ENCODE results near the gene CHRNB2. TPM values are rescaled to one million over a fixed set of nuclear protein-coding genes. Genes with fewer than 3 reads are reported as not detected.
A peak's percentile ranks its signal among the peaks of the same experiment; 100 is the strongest.

CHRNB2 gene
- total RNA-seq, 2 experiments from 2014 or later = not detected

DNA sequence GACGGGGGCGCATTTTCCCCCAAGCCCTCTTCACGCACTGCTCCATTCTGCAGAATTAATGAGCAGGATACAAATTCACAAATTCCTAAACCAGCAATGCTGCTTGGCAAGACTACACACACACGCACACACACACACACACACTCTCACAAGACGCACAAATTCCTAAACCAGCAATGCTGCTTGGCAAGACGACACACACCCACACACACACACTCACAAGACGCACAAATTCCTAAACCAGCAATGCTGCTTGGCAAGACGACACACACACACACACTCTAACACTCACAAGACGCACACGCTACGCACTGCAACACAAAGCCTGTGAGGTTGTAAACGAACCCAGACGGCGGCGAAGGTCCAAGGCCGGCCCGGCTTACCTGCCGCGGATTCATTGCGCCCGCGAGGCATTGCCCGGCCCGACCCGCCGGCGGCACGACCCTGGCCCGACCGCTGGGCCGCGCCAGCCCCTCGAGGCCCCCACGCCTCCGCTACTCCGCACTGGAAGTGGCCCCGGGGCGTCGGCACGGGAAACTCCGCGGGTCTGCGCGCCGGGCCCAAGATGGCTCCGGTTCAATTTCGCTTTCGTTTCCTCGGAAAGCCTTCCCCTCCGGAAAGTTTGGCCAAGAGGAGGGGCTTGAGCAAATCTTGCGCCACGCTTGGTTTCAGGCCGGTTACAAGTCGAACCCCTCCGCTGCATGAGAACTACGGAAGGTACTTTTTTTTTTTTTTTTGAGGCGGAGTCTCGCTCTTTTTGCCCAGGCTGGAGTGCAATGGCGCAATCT is 40.2 kb downstream of the CHRNB2 start, which contains the start of gene ADAR:
Gene ADAR, minus strand, starts transcription at position 578 of the 788 bp plus-strand sequence. Its CDS starts 180 bp downstream, at position 398.
- peak; percentile 96 for DNase-seq
- intact Hi-C loops (cut with micrococcal nuclease) = loop anchor here (1.0 to 5.0 kb wide), 6 partner anchors 49 to 394 kb away; partner anchors contain the start of genes IL6R, PMVK and ZBTB7B
- no peaks in the 10 kb centered on the region for H3K9me3 Mint-ChIP-seq
- ChIA-PET CTCF (interaction anchor here (0.6 to 2.7 kb wide), 4 partner anchors 19 to 271 kb away, joined by 3 to 10 read pairs (median 4); no protein-coding TSS in a partner anchor), POLR2A (interaction anchor here (1.1 to 3.6 kb wide), 5 partner anchors 13 to 48 kb away, joined by 3 to 18 read pairs (median 3); no protein-coding TSS in a partner anchor)
- H3K27me3 Mint-ChIP-seq = no peaks in the 10 kb centered on the region
- peaks cover 25% of the 10 kb centered on the region for H3K36me3 Mint-ChIP-seq
- H3K27ac Mint-ChIP-seq = peak within 1 kb of the TSS; percentile 98
- H3K4me1 Mint-ChIP-seq (ENCODE audit: low read depth) = peaks cover 71% of the 10 kb centered on the region
- H3K4me3 Mint-ChIP-seq = peak within 1 kb of the TSS; percentile 90

DNA sequence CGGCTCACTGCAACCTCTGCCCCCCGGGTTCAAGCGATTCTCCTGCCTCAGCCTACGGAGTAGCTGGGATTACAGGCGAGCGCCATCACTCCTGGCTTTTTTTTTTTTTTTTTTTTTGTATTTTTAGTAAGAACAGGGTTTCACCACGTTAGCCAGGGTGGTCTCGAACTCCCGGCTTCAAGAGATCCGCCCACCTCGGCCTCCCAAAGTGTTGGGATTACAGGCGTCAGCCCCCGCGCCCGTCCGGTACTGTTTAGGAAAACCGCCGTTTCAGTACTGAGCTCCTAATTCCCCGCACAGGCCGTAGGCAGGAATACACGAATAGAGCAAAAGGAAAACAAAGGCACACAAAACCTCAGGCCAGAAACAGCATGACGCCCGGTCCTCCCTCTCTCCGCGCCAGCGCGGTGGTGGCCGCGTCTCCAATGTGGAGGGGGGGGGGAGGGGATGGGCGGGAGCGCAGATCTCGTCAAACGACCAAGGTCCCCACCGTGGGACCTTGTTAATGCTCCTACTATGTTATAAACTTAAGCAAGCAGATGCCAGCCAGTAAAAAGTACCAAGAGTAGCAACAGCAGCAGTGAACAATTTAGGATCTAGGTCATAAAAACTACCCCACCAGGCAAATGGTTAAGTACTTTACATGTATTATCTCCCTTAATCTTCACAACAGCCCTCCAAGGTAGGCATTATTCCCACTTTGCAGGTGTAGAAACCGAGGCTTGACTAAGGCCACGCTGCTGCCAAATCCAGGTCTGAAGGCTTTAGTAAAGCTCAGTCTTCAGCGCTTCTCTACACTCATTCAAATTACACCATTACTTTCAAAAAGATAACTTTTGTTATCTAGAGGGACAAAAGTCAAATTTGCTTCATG is 41.1 kb downstream of the CHRNB2 start:
- H3K27ac Mint-ChIP-seq = peak overlapping the region; percentile 98
- no peaks in the 10 kb centered on the region for H3K27me3 Mint-ChIP-seq
- peak; percentile 59 for DNase-seq
- no peaks in the 10 kb centered on the region for H3K9me3 Mint-ChIP-seq
- intact Hi-C loops (cut with micrococcal nuclease) = loop anchor here (1.0 to 5.0 kb wide), 7 partner anchors 19 to 394 kb away; partner anchors contain the start of genes IL6R, PMVK and ZBTB7B
- ChIA-PET CTCF (interaction anchor here (0.6 to 2.7 kb wide), 5 partner anchors 18 to 335 kb away, joined by 3 to 10 read pairs (median 4); no protein-coding TSS in a partner anchor), POLR2A (interaction anchor here (0.5 to 2.5 kb wide), 2 partner anchors 18 to 147 kb away, joined by 3 to 11 read pairs; no protein-coding TSS in a partner anchor)
- H3K4me1 Mint-ChIP-seq (ENCODE audit: low read depth) = peaks cover 65% of the 10 kb centered on the region
- peaks cover 25% of the 10 kb centered on the region for H3K36me3 Mint-ChIP-seq
- peak overlapping the region; percentile 90 for H3K4me3 Mint-ChIP-seq

DNA sequence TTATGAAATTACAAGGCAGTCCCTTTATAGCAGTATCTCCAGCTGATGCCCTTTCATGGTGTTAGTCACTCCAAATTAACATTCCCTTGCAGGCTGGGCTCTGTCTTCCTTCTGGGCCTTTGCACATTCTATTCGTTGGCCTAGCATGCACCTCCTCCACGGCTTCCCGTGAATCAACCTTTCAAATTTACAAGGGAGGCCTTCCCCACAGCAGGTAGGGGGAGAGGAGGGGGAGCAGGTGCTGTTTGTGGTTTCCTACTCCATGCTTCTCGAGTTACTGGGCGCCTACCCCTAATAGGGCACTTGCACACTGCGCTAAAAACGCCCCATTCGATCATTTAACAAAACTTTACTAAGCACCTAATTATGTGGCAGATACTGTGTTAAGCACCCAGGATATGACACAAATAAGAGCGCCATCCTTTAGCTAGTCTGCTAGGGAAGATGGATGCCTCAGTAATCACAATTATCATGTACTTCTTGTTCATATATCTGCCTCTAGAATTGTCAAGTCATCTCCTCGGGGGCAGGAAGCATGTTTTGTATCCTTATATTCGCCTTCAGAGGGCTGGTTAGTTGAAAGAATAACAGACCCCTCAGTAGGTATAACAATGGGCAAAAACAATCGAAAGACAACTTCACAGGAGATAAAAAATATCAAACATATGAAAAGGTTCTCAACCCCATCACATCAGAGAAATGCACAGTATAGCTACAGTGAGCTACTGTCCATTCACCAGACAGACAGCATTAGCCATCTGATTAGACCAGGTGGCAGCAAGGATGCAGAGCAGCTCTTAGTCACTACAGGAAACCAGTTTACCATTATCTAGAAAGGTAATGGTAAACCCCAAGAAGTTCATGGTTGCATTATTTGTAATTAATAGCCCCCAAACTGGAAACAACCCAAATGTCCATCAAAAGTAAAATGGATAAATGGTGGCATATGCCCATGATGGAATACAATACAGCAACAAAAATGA is 42.1 kb downstream of the CHRNB2 start:
- H3K36me3 Mint-ChIP-seq = peaks cover 20% of the 10 kb centered on the region
- peak overlapping the region; percentile 98 for H3K27ac Mint-ChIP-seq
- intact Hi-C loops (cut with micrococcal nuclease) = loop anchor here (1.0 to 5.0 kb wide), 6 partner anchors 18 to 393 kb away; partner anchors contain the start of genes IL6R, PMVK and ZBTB7B
- no peaks in the 10 kb centered on the region for H3K27me3 Mint-ChIP-seq
- H3K4me3 Mint-ChIP-seq = peak overlapping the region; percentile 90
- H3K4me1 Mint-ChIP-seq (ENCODE audit: low read depth) = peaks cover 61% of the 10 kb centered on the region
- CTCF ChIA-PET = interaction anchor here (0.7 to 2.7 kb wide), 8 partner anchors 11 to 410 kb away, joined by 3 to 10 read pairs (median 4); no protein-coding TSS in a partner anchor
- peak; percentile 82 for DNase-seq
- no peaks in the 10 kb centered on the region for H3K9me3 Mint-ChIP-seq
- POLR2A ChIA-PET = interaction anchor here (0.7 to 2.5 kb wide), 3 partner anchors 17 to 139 kb away, joined by 3 to 11 read pairs (median 3); no protein-coding TSS in a partner anchor

DNA sequence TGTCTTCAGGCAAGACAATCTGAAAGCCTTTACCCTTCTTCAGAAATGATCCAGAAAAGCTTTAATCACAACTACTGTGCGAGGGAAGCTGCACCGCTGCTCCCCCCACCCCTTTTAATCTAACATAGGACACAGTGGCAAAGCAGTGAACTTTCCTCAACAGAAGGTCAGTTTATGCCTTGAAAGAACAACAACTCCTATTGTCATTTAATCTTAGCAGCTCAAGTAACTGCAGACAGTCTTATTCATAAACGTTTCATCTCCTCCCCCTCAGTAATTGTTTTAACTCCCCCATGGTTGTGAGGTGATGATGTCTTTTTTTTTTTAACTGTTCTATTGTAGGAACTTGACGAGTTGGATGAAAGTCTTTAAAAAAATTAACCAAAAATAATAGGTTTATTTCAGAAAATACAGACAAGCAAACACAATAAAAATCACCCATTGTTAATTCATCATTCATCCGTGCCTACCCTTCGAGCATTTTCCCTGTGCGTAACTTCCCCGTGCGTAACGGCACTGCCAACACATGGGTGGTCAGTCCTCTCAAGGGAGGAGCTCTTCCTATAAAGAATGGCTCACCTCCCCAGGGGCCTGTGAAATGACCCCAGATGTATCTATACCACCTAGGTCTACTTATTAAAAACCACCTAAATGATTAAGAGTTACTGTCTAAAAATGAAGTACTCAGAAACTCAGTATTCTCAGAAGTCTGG is 43.7 kb downstream of the CHRNB2 start:
- peak overlapping the region; percentile 68 for H3K27ac Mint-ChIP-seq
- H3K4me3 Mint-ChIP-seq = no peak overlapping the region
- intact Hi-C loops (cut with micrococcal nuclease) = no loop called here
- ChIA-PET CTCF (interaction anchor here (0.6 to 1.5 kb wide), 2 partner anchors 64 to 388 kb away, joined by 3 read pairs; no protein-coding TSS in a partner anchor), POLR2A (no interaction called here)
- peaks cover 8% of the 10 kb centered on the region for H3K36me3 Mint-ChIP-seq
- H3K4me1 Mint-ChIP-seq (ENCODE audit: low read depth) = peaks cover 56% of the 10 kb centered on the region
- H3K27me3 Mint-ChIP-seq = no peaks in the 10 kb centered on the region
- H3K9me3 Mint-ChIP-seq = no peaks in the 10 kb centered on the region
- DNase-seq = no peak

DNA sequence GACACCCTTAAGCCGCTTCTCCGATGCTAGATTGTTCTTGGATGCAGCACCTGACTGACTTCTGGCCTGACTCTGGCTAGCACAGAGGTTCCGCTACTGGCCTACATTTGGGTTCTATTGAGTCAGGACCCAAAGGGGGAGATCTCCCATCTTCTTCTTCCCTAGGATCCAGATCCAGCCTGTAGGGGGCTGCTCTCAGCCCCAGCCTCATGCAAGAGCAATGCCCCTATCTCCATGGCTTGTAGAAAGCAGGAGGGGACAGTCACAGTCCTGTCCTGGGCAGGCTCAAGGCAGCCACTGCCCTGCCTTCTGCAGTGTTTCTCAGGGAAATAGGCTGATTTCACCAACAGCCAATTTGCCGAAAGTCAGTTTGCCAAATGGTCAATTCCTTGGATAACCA is 46.7 kb downstream of the CHRNB2 start:
- H3K9me3 Mint-ChIP-seq = no peaks in the 10 kb centered on the region
- peak overlapping the region; percentile 42 for H3K27ac Mint-ChIP-seq
- intact Hi-C loops (cut with micrococcal nuclease) = no loop called here
- H3K27me3 Mint-ChIP-seq = no peaks in the 10 kb centered on the region
- no peak overlapping the region for H3K4me3 Mint-ChIP-seq
- DNase-seq = no peak
- POLR2A ChIA-PET = no interaction called here
- CTCF ChIA-PET = no interaction called here
- no peaks in the 10 kb centered on the region for H3K36me3 Mint-ChIP-seq
- H3K4me1 Mint-ChIP-seq (ENCODE audit: low read depth) = peaks cover 51% of the 10 kb centered on the region

DNA sequence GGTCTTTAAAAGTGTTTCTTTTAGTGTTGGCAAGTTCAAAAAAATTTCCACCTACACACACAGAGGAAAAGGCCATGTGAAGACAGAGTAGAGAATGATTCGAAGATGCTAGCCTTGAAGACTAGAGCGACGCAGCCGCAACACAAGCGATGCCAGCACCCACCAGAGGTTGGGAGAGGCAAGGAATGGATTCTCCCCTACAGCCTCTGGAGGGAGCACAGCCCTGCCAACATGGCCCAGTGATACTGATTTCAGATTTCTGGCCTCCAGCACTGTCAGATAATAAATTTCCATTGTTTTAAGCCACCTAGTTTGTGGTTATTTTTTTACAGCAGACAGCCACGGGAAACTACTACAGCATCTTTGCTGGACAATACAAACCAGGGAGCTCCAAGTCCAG is 47.3 kb downstream of the CHRNB2 start:
- Mint-ChIP-seq H3K27me3 (no peaks in the 10 kb centered on the region), H3K36me3 (no peaks in the 10 kb centered on the region), H3K4me1 (ENCODE audit: low read depth) (peaks cover 45% of the 10 kb centered on the region), H3K27ac (peak overlapping the region; percentile 42), H3K9me3 (no peaks in the 10 kb centered on the region), H3K4me3 (no peak overlapping the region)
- intact Hi-C loops (cut with micrococcal nuclease) = no loop called here
- POLR2A ChIA-PET = no interaction called here
- CTCF ChIA-PET = interaction anchor here (1.2 kb wide), 1 partner anchor 264 kb away, joined by 4 read pairs; no protein-coding TSS in a partner anchor
- DNase-seq = no peak

DNA sequence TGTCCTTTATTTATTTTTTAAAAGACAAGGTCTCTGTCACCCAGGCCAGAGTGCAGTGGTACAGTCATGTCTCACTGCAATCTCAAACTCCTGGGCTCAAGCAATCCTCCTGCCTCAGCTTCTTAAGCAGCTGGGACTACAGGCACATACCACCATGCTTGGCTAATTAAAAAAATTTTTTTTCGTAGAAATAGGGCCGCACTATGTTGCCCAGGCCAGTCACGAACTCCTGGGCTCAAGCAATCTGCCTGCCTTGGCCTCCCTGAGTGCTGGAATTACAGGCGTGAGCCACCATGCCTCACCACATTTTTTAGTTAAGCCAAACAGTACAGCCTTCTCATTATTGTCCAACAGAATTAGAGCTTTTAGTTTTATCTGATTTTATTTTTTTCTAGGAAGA is 47.8 kb downstream of the CHRNB2 start:
- CTCF ChIA-PET = interaction anchor here (1.2 kb wide), 1 partner anchor 263 kb away, joined by 4 read pairs; no protein-coding TSS in a partner anchor
- H3K27ac Mint-ChIP-seq = no peak overlapping the region
- peaks cover 40% of the 10 kb centered on the region for H3K4me1 Mint-ChIP-seq (ENCODE audit: low read depth)
- intact Hi-C loops (cut with micrococcal nuclease) = no loop called here
- no peak for DNase-seq
- H3K36me3 Mint-ChIP-seq = no peaks in the 10 kb centered on the region
- H3K4me3 Mint-ChIP-seq = no peak overlapping the region
- no peaks in the 10 kb centered on the region for H3K27me3 Mint-ChIP-seq
- no peaks in the 10 kb centered on the region for H3K9me3 Mint-ChIP-seq
- POLR2A ChIA-PET = no interaction called here

DNA sequence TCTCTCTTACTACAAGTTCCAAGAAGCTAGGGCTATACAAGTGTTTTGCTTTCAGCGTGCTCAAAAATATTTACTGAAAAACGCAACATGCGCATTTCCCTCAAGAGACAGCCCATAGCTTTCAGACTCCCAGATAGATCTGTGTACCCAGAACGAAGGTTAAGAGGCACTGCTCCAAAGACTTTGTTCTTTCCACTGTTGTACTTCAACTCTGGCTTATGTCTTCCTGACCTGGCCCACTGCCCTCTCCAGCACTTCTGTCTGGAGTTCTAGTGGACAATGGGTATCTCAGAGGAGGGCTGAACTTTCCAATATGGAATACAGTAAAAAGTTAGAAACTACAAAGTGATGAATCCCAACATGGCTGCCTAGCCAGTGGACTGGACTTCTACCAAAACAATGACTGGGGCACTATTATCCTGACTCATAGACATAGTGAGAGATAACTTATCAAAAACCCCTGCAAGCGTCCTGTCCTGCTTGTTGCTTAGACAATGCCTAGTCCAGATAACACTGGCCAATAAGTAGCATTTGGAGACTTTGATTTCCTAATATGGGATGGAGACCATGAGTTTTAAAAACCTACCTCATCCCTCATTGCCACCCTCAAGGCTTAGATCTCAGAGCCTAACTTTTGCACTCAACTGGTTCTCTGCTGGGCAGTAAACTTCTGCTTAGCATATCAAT is 49.2 kb downstream of the CHRNB2 start:
- POLR2A ChIA-PET = no interaction called here
- Mint-ChIP-seq H3K9me3 (no peaks in the 10 kb centered on the region), H3K27ac (no peak overlapping the region), H3K36me3 (no peaks in the 10 kb centered on the region), H3K27me3 (no peaks in the 10 kb centered on the region), H3K4me3 (no peak overlapping the region), H3K4me1 (ENCODE audit: low read depth) (peaks cover 32% of the 10 kb centered on the region)
- no peak for DNase-seq
- CTCF ChIA-PET = no interaction called here
- intact Hi-C loops (cut with micrococcal nuclease) = no loop called here

DNA sequence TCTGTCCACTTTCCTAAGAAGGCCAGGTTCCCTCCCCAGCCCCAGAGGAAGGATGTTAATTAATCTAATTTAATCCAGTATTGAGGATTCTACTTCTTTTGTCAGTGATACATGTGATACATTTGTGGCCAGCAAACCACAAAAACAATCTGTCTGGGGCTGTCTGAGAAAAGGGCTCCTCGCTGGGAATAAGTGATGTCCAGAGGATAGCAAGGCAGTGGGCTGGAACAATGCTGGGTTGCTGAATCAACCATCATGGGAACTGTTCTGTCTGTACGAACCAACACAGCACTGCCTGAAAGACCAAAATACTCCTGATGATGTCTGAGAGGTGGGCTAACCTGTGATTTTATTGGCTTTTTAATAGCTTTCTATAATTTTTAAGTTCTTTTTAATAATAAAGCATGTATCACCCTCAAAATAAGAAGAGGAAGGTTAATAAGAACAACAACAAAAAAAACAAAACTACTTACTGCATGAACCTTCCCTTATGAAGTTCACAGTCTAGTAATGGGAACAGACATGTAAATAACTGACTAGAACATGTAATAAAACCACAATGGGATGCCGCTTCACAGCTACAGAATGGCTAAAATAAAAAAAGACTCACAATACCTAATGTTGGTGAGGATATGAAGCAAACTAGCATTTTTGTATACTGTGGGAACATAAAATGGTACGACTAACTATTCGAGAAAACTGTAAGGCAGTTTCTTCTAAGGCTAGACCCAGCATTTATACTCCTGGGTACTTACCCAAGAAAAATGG is 51.8 kb downstream of the CHRNB2 start:
- H3K27ac Mint-ChIP-seq = no peak overlapping the region
- CTCF ChIA-PET = no interaction called here

More for the DNA sequence above, 51.8 kb downstream of the CHRNB2 start:
- peaks cover 4% of the 10 kb centered on the region for H3K36me3 Mint-ChIP-seq
- intact Hi-C loops (cut with micrococcal nuclease) = no loop called here
- no peak overlapping the region for H3K4me3 Mint-ChIP-seq
- H3K27me3 Mint-ChIP-seq = no peaks in the 10 kb centered on the region
- POLR2A ChIA-PET = no interaction called here
- peaks cover 44% of the 10 kb centered on the region for H3K4me1 Mint-ChIP-seq (ENCODE audit: low read depth)
- H3K9me3 Mint-ChIP-seq = no peaks in the 10 kb centered on the region
- DNase-seq = no peak

Data from activated CD4-positive, alpha-beta memory T cell treated with anti-CD3 and anti-CD28 coated beads for 36 hours (primary cell).